ENCODE measurements around the gene PMM2.

DNA sequence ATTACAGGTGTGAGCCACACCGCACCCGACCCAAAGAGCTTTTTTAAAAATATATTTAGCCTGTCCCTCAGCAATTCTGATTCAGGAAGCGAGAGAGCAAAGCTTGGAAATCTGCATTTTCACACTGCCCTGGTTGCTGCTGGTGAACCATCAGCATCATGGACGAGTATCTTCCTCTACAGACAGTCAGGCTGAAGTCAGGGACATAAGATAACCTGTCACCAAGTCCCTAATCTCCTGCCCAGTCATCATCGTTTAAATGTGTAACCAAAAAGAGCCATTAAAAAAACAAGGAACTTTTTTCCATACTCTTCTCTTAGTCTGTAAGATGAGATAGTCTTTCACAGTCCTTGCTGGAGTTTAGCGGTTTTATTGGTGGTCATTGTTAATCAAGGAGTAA lies 6.7 kb downstream of the PMM2 start:
- no peak for TF ChIP-seq CTCF (IDR thresholded peaks at IDR 0.05)
- no peak for TF ChIP-seq POLR2A (IDR thresholded peaks at IDR 0.05)

All from gastroesophageal sphincter (tissue), 3 donors.